Esophagus squamous epithelium (tissue), 4 donors: ENCODE data around the gene MALL.
"Not testable (repeated sequence)": the region's sequence is repeated elsewhere in the genome, so short reads cannot be mapped to it uniquely, and the experiment has no call there.

Experiments used
- CTCF ChIP-seq, 6 experiments: fragments of 450-650 bp in 4 of 6; fragments of 200-600 bp in 2 of 6; sonication (generic) in 2 of 6; IDR thresholded peaks; one replicate each; pipeline ENCODE4 v1.5.1; 2016 to 2019; ENCODE audit warnings: antibody characterized with exemption in 6 of 6, mild to moderate bottlenecking in 4 of 6, moderate library complexity in 4 of 6
- POLR2A ChIP-seq, 4 donors: fragments of 450-650 bp; IDR thresholded peaks; one replicate each; pipeline ENCODE4 v1.6.1; 2017; ENCODE audit warnings: antibody characterized with exemption in 4 of 4, mild to moderate bottlenecking in 4 of 4, moderate library complexity in 3 of 4

GRCh38 chr2:110037336-110037735 is 78.3 kb downstream of the MALL start:
- TF ChIP-seq CTCF, POLR2A (IDR thresholded peaks at IDR 0.05): not testable (repeated sequence)
